GDM1 (cell line): ENCODE results near the gene CDX1.
A peak's percentile ranks its signal among the peaks of the same experiment; 100 is the strongest.

Experiments
- DNase-seq: peaks from one replicate; lab custom pipeline; 2025; lab: John Stamatoyannopoulos, UW

CDX1 gene

GRCh38 chr5:150163547-150164059 lies 3.0 kb upstream of the CDX1 start:
- DNase-seq = no peak

GRCh38 chr5:150164211-150164980 lies 2.2 kb upstream of the CDX1 start:
- no peak for DNase-seq

- no peak for DNase-seq
Measured at GRCh38 chr5:150166037-150166649, 435 bp upstream of the CDX1 start.

DNA sequence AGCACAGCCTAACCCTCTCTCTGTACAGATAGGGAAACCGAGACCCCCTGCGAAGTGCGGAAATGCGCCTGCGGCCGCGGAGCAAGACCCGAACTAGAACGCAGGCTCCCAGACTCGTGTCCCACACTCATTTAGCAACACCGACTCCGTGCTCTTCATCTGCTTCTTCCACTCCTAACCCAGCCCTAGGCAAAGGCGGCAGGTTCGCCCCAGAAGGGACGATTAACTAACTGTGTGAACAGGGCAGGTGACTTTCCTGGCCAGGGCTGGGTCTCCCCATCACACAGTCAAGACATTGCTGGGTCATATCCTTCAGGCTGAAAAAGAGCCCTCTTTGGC lies 903 bp downstream of the CDX1 start:
- no peak for DNase-seq

DNA sequence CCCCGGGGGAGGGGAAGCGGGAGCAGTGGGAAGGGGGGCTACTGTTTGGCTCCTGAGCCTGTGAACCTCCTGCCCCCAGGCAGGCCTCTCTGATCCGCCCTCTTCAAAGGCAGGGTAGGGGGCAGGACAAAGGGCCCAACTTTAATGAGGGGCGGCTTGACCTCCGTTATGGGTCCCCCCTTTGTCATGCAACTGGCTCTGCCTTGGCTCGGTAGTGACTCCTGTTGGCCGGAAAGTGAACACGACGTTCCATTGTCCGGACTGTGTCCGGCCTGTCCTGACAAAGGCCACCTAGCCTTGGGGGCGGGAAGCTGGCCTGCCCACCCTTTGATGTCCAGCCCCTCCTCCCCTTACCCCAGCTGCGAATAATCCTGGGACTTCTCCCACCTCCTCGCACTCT lies 1.3 kb downstream of the CDX1 start:
- no peak for DNase-seq

GRCh38 chr5:150168864-150169263 lies 2.3 kb downstream of the CDX1 start:
- no peak for DNase-seq

DNA sequence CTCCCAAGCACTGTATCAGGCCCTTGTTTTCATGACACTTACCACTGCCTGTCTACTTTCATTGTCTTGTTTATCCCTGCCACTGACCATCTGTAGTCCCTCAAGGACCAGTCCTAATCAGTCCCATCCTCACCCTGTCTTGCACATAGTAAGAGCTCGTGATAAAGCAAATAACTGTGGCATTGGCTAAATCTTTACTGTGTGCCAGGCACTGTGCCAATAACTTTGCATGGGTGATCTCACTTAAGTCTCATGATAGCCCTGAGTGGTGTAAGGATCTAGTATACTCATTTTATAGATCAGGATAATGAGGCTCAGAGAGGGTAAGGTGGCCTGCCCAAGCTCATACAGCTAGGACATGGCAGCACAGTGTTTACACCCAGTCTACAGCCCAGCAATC lies 5.6 kb downstream of the CDX1 start:
- DNase-seq = no peak

GRCh38 chr5:150172556-150172955 lies 6.0 kb downstream of the CDX1 start:
- DNase-seq = no peak

DNA sequence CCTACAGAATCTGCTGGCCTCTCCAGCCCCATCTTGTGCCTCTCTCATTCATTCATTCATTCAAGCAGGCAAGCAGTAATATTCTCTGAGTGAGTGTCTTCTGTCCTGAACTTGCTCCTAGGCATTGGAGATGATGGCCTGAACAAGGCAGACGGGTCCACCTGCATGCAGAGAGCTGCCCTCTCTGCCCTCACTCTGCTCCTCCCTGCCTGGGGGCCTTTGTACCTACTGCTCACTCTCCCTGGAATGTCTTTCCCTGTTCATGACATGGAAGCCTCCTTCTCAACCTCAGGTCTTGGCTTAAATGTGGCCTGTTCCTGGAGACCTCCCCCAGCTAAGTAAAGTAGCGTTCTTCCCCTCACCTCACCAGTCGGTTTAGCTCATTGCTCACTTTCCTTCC lies 6.6 kb downstream of the CDX1 start:
- no peak for DNase-seq

DNA sequence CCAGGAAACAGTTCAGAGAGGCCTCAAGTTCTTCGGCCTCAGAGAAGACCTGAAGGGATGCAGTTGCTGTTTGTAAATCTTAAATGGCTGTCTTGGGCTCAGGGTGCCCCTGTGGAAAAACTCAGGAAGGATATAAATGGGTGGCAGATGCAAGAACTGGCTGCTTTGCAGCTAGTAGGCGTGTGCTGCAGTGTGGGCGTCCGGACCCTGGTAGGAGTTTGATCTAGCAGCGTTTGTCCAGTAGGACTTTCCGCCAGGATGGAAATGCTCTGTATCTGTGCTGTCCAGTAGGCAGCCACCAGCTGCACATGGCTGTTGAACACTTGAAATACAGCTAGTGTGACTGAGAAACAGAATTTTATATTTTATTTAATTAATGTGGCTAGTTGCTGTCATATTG lies 7.7 kb downstream of the CDX1 start:
- no peak for DNase-seq

DNA sequence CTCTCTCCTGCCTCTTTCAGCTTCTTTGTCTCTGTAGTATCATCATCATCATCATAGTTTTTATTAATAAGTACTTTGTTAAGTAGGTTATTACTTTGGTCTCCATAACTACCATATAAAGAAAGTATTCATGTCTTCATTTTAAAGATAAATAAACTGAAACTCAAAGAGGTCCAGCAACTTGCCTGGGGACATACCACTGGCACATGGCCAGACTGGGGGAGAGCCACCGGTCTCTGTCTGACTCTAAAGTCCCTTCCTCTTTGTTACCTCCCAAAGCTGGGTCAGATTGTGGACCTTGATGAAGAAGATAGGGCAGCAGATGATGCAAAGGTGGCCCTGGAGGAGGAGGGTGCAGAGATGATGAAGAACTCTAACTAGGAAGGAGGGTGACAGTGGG lies 8.5 kb downstream of the CDX1 start:
- no peak for DNase-seq

- DNase-seq = no peak
Measured at GRCh38 chr5:150175536-150175935, 9.0 kb downstream of the CDX1 start.

DNA sequence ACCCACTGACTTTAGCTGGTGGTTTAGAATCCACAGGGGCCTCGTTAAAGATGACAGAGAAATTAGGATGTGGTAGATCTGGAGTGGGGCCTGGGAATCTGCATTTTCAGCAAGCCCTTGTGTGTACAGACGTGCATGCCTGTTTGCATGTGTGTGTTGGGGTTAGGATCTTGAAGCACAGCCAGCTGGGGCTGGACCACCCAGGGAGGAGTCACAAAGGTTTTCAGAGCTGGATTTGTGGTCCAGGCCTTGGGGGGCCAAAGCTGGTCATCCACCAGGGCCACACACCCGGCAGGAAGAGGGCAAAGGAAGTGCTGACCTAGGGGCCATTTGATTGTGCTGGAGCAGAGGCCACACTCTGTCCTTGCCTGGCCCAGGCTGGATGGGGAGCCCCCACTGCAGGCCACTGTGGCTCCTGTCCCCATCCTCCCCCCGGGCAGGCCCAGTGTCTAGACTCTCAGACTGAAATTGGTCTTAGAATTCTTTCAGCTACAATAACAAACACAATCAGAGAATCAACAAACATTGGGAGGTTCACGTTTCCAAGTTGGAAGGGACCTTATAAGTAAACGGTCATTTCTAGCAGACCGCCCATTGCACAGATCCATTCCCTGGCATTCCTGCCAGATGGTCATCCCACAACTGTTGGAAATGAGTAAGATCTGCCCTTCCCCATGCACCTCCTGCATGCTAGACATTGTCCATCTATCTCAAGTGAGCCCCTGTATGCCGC lies 10.3 kb downstream of the CDX1 start:
- DNase-seq = no peak

DNA sequence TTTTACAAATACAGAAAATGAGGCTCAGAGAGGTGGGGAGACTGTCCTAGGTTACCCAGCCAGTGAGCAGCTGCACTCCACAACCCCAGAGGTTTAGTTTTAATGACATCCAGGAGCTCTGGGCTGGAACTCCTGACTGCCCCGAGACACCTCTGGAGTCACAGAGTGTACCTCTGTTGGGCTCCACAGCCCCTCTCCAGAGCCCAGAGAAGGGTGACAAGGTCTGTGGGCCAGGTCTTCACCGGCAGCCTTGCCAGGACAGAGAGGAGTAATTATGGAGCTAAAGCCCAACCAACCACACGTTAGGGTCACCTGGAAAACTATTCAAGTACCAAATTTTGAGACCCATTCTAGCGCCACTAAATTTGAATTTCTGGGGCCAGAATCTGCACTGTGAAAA lies 11.1 kb downstream of the CDX1 start:
- no peak for DNase-seq

GRCh38 chr5:150178262-150178661 lies 11.7 kb downstream of the CDX1 start:
- no peak for DNase-seq

DNA sequence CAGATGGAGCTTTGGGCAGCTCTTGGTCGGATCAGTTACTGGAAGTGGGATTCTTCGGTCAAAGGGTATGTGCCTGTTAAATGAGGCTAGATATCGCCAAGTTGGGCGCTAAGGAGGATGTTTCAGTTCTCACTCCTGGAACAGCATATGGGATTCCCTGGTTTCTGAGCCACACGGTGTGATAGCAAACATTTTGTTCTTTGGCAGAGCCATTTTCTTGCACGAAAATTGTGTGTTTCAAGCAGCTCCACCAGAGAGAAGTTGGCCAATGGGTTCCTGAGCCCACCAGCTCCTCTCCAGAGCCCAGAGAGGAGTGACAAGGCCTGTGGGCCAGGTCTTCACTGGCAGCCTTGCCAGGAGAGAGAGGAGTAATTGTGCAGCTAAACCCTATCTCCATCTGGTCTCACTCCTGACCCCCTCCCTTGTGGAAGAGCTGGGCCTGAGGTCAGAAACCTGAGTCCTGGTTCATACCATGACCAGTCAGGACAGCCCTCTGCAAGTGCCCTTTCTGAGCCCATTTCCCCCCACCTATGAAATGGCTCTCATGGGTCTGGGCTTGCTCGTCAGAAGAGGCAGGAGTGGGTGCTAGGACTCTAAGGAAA lies 12.5 kb downstream of the CDX1 start:
- no peak for DNase-seq

GRCh38 chr5:150180241-150181026 lies 13.9 kb downstream of the CDX1 start:
- DNase-seq = peak; percentile 34

DNA sequence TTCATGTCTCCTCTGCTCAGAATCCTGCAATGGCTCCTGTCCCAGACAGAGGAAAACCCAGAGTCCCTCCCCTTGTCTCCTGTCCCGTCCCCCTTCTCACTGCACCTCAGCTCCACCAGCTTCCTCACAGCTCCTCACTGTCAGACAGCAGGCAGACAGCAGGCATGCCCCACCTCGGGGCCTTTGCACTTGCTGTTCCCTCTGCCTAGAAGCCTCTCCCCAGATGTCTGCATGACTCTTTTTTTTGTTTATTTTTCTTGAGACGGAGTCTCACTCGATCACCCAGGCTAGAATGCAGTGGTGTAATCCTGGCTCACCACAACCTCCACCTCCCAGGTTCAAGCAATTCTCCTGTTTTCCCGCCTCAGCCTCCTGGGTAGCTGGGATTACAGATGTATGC lies 14.4 kb downstream of the CDX1 start:
- no peak for DNase-seq

- no peak for DNase-seq
Measured at GRCh38 chr5:150181766-150182545, 15.4 kb downstream of the CDX1 start.

DNA sequence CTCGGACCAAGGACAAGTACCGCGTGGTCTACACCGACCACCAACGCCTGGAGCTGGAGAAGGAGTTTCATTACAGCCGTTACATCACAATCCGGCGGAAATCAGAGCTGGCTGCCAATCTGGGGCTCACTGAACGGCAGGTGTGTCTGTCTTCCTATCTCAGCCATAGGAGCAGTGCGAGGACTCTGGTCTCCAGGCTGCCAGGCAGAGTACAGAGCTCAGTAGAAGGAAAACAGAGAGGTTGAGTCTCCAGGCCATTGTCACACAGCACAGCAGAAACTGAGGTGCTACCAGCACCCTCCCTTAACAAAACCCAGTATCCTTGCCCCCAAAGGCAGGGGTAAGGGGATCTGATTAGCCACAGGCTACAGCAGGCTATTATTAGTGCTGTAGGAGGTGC lies 16.2 kb downstream of the CDX1 start:
- no peak for DNase-seq

GRCh38 chr5:150183436-150183835 lies 16.9 kb downstream of the CDX1 start:
- DNase-seq = no peak
